ENCODE results near the gene HEATR5A. TPM values are rescaled to one million over a fixed set of nuclear protein-coding genes. Genes with fewer than 3 reads are reported as not detected.
"Not testable (repeated sequence)": the region's sequence is repeated elsewhere in the genome, so short reads cannot be mapped to it uniquely, and the experiment has no call there.

HEATR5A gene
- total RNA-seq, 1 donor from 2014 or later = 46.3 TPM

DNA sequence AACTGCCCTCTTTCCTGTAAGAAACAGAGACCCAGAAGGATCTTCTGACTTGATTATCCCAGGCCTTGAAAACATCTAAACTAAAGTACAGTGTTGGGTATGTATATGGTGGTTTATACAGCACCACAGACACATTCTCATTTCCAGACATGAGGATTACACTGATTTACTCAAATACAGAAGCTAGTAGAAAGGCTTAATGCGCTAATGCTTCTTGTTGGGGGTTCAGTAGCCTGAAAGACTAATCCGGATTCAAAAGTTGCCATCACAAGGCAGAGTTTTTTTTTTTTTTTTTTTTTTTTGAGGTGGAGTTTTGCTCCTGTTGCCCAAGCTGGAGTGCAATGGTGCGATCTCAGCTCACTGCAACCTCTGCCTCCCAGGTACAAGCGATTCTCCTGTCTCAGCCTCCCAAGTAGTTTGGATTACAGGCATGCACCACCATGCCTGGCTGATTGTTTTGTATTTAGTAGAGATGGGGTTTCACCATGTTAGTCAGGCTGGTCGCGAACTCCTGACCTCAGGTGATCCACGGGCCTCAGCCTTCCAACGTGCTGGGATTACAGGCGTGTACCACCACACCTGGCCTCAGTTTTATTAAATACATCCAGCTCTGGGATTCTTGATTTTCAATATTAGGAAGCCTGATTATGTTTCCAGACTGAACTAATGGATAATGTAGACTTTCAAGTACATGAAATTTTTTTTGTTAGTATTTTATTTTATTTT, 166.4 kb downstream of the HEATR5A start:
- ATAC-seq (no peak), DNase-seq (no peak)
- no peak overlapping the region for H3K27ac ChIP-seq
- peaks cover 2% of the 10 kb centered on the region for H3K4me1 ChIP-seq
- TF ChIP-seq, protein P1, sequence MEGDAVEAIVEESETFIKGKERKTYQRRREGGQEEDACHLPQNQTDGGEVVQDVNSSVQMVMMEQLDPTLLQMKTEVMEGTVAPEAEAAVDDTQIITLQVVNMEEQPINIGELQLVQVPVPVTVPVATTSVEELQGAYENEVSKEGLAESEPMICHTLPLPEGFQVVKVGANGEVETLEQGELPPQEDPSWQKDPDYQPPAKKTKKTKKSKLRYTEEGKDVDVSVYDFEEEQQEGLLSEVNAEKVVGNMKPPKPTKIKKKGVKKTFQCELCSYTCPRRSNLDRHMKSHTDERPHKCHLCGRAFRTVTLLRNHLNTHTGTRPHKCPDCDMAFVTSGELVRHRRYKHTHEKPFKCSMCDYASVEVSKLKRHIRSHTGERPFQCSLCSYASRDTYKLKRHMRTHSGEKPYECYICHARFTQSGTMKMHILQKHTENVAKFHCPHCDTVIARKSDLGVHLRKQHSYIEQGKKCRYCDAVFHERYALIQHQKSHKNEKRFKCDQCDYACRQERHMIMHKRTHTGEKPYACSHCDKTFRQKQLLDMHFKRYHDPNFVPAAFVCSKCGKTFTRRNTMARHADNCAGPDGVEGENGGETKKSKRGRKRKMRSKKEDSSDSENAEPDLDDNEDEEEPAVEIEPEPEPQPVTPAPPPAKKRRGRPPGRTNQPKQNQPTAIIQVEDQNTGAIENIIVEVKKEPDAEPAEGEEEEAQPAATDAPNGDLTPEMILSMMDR (IDR thresholded peaks at IDR 0.05) = no peak
- H3K36me3 ChIP-seq = no peaks in the 10 kb centered on the region
- H3K9me3 ChIP-seq = no peaks in the 10 kb centered on the region
- no peak overlapping the region for H3K4me3 ChIP-seq
- intact Hi-C loops (cut with DNase I) = no loop called here
- H3K27me3 ChIP-seq = no peaks in the 10 kb centered on the region

GRCh38 chr14:31252865-31253264, 167.5 kb downstream of the HEATR5A start:
- DNase-seq = no peak
- H3K36me3 ChIP-seq = no peaks in the 10 kb centered on the region
- H3K27me3 ChIP-seq = no peaks in the 10 kb centered on the region
- no peaks in the 10 kb centered on the region for H3K9me3 ChIP-seq
- peaks cover 2% of the 10 kb centered on the region for H3K4me1 ChIP-seq
- TF ChIP-seq, protein P1 (IDR thresholded peaks at IDR 0.05) = no peak
- intact Hi-C loops (cut with DNase I) = no loop called here
- no peak overlapping the region for H3K4me3 ChIP-seq
- H3K27ac ChIP-seq = no peak overlapping the region
- ATAC-seq = no peak

DNA sequence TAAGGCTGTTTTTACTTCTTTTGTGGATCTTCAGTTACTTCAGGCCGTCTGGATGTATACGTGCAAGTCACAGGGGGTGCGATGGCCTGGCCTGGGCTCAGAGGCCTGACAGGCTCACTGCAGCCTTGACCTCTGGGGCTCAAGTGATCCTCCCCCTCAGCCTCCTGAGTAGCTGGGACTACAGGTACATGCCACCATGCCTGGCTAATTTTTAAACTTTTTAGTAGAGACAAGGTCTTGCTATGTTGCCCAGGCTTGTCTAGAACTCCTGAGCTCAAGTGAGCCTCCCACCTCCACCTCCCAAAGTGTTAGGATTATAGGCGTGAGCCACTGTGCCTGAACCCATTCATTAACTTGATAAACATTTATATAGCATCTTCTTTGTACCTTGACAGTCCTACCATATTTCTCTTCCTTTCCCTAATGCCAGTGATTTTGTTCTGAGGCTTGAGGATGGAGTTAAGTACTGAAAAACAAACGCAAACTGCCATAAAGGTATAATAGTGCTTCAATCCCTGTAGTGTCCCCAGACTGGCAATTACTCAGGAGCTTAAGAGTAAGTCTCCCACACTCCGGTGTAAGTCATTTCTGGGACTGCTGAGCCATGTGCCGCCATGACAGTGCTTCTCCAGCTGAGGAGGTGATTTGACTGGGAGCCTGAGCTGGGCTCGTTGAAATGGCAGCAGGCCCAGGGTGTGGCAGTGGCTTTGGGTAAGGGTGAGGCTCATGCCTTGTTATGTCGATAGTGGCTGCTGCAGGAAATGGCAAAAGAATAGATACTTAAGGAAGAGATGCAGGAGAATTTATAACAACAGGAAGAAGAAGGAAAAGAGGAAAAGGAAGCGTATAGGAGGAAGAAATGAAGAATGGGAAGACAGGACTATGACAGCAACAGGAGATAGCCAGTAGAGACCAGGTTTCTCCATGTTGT, 169.1 kb downstream of the HEATR5A start:
- DNase-seq = no peak
- no peaks in the 10 kb centered on the region for H3K27me3 ChIP-seq
- TF ChIP-seq, protein P1 (IDR thresholded peaks at IDR 0.05) = no peak
- intact Hi-C loops (cut with DNase I) = no loop called here
- H3K4me3 ChIP-seq = no peak overlapping the region
- no peaks in the 10 kb centered on the region for H3K9me3 ChIP-seq
- no peak overlapping the region for H3K27ac ChIP-seq
- peak; percentile 44 for ATAC-seq
- H3K4me1 ChIP-seq = no peaks in the 10 kb centered on the region
- H3K36me3 ChIP-seq = no peaks in the 10 kb centered on the region

DNA sequence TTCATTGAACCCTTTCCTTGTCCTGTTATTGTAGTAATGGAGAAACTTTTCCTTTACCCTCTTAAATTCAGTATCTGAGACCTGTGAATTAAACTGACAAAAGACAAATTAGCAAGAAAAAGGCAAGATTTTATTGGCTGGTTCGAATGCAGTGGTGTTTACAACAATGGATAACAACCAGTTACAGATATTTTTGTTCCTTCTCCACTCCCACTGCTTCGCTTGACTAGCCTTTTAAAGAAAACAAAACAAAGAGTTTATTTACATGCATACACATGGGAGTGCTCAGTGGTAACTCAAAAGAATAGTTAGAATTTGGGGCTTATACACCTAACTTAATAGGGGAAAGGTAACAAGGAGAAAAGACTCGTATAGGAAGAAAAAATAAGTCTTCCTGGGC, 175.7 kb downstream of the HEATR5A start:
- H3K9me3 ChIP-seq = no peaks in the 10 kb centered on the region
- intact Hi-C loops (cut with DNase I) = no loop called here
- H3K4me3 ChIP-seq = no peak overlapping the region
- DNase-seq (no peak), ATAC-seq (no peak)
- no peaks in the 10 kb centered on the region for H3K36me3 ChIP-seq
- peaks cover 8% of the 10 kb centered on the region for H3K4me1 ChIP-seq
- TF ChIP-seq, protein P1 (IDR thresholded peaks at IDR 0.05) = no peak
- no peak overlapping the region for H3K27ac ChIP-seq
- no peaks in the 10 kb centered on the region for H3K27me3 ChIP-seq

- no peak for DNase-seq
- TF ChIP-seq, protein P1 (IDR thresholded peaks at IDR 0.05) = no peak
- no peaks in the 10 kb centered on the region for H3K27me3 ChIP-seq
- no peaks in the 10 kb centered on the region for H3K36me3 ChIP-seq
- H3K27ac ChIP-seq = no peak overlapping the region
- no peaks in the 10 kb centered on the region for H3K9me3 ChIP-seq
- H3K4me3 ChIP-seq = no peak overlapping the region
- H3K4me1 ChIP-seq = peaks cover 8% of the 10 kb centered on the region
- ATAC-seq = no peak
- intact Hi-C loops (cut with DNase I) = no loop called here
Measured at GRCh38 chr14:31243860-31244259, 176.5 kb downstream of the HEATR5A start.

DNA sequence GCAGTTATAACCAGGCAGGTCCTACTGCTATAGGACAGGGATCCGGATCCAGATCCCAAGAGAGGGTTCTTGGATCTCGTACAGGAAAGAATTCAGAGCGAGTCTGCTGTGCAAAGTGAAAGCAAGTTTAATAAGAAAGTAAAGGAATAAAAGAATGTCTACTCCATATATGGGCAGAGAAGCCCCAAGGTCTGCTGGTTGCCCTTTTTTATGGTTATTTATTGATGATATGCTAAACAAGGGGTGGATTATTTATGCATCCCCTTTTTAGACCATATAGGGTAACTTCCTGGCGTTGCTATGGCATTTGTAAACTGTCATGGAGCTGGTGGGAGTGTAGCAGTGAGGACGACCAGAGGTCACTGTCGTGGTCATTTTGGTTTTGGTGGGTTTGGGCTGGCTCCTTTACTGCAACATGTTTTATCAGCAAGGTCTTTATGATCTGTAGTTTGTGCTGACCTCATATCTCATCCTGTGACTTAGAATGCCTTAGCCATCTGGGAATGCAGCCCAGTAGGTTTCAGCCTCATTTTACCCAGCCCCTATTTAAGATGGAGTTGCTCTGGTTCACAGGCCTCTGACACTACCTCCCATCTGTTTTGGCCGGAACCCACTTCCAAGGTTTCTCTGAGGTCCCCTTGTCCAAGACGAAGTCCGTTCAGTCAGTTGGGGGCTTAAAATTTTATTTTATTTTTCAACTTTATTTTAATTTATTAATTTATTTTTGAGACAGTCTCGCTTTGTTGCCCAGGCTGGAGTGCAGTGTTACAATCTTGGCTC, 178.0 kb downstream of the HEATR5A start:
- intact Hi-C loops (cut with DNase I); DNase-seq; ATAC-seq; H3K4me3 ChIP-seq; H3K9me3 ChIP-seq; H3K27me3 ChIP-seq; H3K36me3 ChIP-seq; H3K4me1 ChIP-seq: not testable (repeated sequence)
- H3K27ac ChIP-seq = peak overlapping the region; percentile 55

Data from upper lobe of right lung (tissue), 1 donor.